ENCODE data around the gene TJP1.
"Not testable (repeated sequence)": the region's sequence is repeated elsewhere in the genome, so short reads cannot be mapped to it uniquely, and the experiment has no call there.

TJP1 gene

DNA sequence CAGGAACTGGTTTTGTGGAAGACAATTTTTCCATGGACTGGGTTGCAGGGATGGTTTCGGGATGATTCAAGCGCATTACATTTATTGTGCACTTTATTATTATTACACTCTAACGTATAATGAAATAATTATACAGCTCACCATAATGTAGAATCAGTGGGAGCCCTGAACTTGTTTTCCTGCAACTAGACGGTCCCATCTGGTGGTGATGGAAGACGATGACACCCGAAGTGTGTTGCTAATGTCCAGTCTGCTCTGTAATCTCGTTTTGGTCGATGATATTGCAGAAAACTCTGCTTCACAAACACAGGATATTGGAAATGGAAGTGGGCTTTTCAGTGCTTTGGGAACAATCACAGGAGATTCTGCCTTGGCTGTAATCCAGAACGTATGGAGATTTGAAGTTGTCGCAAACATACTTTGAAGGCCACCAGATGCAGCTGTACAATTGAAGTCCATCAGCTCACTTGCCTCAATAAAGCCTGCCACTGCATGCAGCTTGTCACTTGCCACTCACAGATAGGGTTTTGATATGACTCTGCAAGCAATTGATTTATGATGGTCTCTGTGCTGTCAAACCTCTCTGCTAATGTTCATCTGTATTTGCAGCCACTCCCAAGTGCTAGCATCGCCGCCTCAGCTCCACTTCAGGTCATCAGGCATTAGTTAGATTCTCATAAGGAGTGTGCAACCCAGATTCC, 141.7 kb downstream of the TJP1 start:
- DNase-seq: no peak

GRCh38 chr15:29678504-29679034, 143.7 kb downstream of the TJP1 start:
- no peak for DNase-seq

DNA sequence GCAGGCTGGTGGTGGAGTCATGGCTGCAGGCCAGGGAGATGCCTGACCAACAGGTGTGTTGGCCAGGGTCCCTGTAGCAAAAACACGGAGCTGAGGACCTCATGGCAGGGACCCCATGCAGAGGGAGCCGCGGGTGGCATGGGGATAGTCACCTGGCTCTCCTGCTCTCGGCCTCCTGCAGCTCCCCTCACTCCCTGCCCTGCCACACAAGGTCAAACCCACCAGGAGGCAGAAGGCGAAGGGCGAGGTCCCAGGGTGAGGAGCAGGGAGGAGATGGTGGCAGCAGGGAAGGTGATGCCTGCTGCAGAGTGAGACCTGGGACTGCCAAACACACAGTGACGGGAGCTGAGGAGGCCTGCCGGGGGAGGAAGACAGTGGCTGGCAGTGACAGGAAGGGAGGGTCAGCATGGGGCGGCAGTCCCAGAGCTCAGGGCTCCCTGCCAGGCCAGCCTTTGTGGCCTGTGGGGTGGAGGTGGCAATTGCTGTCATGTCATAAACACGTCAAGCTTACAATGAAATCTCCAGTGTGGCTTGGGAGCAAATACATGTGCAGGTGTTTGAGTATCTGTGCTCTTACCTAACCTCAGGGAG, 144.3 kb downstream of the TJP1 start:
- no peak for DNase-seq

- no peak for DNase-seq
These were observed 144.8 kb downstream of the TJP1 start for GRCh38 chr15:29677455-29677854.

- DNase-seq: no peak
These were observed 145.3 kb downstream of the TJP1 start for GRCh38 chr15:29676961-29677402.

DNA sequence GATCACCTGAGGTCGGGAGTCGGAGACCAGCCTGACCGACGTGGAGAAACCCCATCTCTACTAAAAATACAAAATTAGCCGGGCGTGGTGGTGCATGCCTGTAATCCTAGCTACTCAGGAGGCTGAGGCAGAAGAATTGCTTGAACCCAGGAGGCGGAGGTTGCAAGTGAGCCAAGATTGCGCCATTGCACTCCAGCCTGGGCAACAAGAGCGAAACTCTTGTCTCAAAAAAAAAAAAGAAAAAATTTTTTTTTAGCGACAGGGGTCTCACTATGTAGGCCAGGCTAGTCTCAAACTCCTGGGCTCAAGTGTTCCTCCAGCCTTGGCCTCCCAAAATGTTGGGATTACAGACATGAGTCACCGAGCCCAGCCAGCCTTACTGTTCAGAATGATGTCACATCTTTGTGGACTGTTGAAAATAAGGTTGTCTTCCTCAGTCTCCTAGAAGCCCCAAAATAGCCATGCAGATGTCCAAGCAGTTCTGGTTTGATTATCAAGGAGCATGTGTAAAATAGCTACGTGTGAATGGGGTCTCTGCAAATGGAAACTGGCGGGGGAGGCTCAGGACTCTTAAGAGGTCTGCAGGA, 145.8 kb downstream of the TJP1 start:
- not testable (repeated sequence) for DNase-seq

DNA sequence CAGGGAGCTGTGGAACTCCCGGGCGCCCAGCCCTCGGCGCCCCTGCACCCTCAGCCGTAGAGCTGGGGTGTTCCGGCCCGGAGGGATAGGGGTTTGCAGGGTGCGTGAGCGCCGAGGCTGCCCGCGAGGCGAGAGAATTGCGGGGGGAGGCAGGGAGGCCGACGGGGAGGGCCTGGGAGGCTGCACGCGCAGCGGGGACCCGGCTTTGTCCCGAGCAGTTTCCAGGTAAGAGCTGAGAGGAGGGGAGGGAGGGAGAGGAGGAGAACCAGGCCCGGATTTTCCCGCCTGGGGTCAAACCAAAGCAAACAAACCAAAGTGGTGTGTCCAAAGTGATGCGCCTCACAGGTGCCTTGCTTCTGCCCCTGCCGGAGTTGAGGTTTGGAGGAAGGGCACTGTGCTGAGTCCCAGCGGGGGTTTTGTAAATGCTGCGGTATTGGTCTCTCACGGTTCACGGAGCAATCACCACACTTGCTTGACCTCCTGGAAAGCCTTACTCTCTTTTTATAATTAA, 146.4 kb downstream of the TJP1 start:
- no peak for DNase-seq

- DNase-seq: no peak
These were observed 147.4 kb downstream of the TJP1 start for GRCh38 chr15:29674661-29675533.

GRCh38 chr15:29672923-29673809, 149.1 kb downstream of the TJP1 start:
- DNase-seq: no peak

GRCh38 chr15:29672446-29672845, 149.8 kb downstream of the TJP1 start:
- DNase-seq: no peak

- DNase-seq: not testable (repeated sequence)
These were observed 150.2 kb downstream of the TJP1 start for GRCh38 chr15:29672046-29672445.

DNA sequence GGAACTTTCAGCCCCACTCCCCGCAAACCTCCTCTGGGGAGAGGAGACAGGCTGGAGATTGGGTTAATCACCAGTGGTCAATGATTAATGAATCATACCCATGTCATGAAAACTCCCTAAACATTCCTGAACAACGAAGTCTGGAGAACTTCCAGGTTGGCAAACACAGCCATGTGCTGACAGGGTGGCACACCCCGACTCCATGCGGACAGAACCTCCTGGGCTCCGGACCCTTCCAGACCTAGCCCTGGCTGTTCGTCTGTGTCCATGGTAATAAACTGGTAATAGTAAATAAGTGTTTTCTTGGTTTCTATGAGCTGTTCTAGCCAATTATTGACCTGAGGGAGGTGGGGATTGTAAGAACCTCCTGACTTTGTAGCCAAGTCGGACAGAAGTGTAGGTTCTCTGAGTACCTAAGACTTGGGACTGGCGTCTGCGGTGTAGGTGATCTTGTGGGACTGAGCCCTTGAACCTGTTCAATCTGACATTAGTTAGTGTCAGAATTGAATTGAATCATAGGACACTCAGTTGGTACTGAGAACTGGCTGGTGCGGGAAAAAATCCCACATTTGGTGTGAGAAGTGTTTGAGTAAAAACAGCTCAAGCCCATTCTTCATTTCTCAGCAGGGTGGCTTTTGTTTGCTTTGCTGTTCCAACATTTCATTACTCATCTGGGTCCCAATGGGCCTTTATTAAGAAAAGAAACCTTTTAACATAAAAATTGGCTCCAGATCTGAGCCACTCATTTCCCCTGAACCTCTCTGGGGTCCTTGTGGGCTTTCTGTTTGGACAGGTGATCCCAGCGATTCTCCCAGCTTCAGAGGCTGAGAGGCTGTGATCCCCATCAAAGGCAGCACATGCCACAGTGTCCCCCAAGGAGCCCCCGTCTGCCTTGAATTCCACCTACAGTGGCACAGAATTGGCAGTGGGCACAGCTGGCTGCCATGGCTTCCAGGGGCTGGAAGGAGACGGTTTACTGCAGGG, 151.0 kb downstream of the TJP1 start:
- no peak for DNase-seq

GRCh38 chr15:29670266-29670665, 152.0 kb downstream of the TJP1 start:
- DNase-seq: no peak

- no peak for DNase-seq
These were observed 152.4 kb downstream of the TJP1 start for GRCh38 chr15:29669823-29670222.

- no peak for DNase-seq
These were observed 154.1 kb downstream of the TJP1 start for GRCh38 chr15:29668120-29668602.

DNA sequence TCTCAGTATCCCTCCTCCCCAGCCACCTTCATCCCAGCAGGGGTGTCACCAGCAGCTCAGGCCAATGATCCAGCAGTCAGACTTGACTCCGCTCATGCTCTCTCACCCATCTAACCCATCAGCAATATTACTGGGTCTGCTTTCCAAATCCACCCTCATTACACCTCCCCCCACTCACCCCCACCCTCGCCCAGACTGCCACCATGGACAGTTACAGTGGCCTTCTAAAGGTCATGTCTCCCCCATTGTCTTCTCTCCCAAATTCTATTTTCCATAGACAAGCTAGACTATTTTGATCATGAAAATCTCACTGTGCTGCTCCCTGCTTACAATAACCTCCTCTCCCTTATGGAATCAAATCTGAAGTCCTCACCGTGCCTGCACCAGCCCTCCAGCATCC, 156.0 kb downstream of the TJP1 start:
- DNase-seq: no peak

DNA sequence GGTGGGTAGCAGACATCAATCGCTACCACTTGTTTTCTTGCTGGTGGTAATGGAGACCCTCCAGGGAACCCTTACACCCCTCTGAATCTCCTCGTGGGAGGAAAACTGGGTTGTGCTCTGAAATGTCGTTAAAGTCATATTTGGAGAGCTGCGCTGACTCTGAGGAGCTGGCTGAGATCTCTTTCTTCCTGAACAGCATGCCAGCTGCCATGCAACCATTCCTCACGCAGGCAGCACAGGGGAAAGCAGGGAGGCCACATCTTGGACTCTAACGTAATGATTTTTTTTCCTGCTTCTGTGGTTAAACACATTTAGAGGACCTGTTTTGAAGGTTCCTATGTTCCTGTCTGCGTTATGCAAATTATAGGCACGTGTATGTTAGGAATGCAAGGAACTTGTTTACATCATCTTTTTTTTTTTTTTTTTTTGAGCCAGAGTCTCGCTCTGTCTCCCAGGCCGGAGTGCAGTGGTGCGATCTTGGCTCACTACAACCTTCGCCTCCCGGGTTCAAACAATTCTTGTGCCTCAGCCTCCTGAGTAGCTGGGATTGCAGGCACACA, 156.7 kb downstream of the TJP1 start:
- DNase-seq: no peak

GRCh38 chr15:29664406-29664805, 157.9 kb downstream of the TJP1 start:
- DNase-seq: no peak

- not testable (repeated sequence) for DNase-seq
These were observed 164.8 kb downstream of the TJP1 start for GRCh38 chr15:29657476-29657817.

Measured in NCI-H1930 (cell line).